Epithelial cell of proximal tubule (primary cell): ENCODE results near the gene PPP1CA. TPM values are rescaled to one million over a fixed set of nuclear protein-coding genes. Genes with fewer than 3 reads are reported as not detected.

Experiments used
- DNase-seq: peaks from one replicate; pipeline ENCODE4 v3.0.0-alpha.2; 2011; ENCODE audit warnings: low read depth
- H3K4me3 ChIP-seq: 2 replicates; pipeline ENCODE4 v1.5.1; 2011; ENCODE audit warnings: low read depth, mild to moderate bottlenecking, low read length
- CTCF ChIP-seq: conservative IDR thresholded peaks from 2 replicates; pipeline ENCODE4 v1.5.1; 2012; ENCODE audit warnings: low read depth, mild to moderate bottlenecking, low read length
- total RNA-seq: library from RNA; depleted of rRNA; stranded (reverse); fragments of >200 nt; gene quantifications from 2 replicates; pipeline ENCODE4 v1.2.3, GENCODE V29; 2015

Gene PPP1CA
- total RNA-seq, 1 donor from 2014 or later, result 359 TPM

GRCh38 chr11:67413266-67413849 lies 11.7 kb upstream of the PPP1CA start:
- no peak for DNase-seq
- no peak for TF ChIP-seq CTCF
- H3K4me3 ChIP-seq, result no peak overlapping the region

GRCh38 chr11:67412495-67413179 lies 11.0 kb upstream of the PPP1CA start:
- DNase-seq, result no peak
- TF ChIP-seq CTCF, result no peak
- H3K4me3 ChIP-seq, result no peak overlapping the region

DNA sequence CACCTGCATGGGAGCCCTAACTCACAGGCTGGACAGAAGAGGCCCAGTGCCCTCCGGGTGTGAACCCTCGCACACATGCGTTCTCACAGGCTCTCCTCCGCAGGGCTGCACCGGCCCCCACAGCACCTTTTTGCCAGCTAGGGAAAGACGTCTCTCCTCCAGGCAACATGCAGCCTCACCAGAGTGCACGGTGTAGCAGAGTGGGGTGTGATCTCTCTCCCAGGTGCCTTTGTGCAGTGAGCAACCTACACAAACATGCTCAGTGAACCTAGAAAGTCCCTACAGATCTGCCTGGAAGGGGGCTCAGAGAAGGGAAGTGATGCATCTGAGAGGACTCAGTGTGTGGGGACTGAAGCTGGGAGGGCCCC lies 10.1 kb upstream of the PPP1CA start:
- no peak for TF ChIP-seq CTCF
- no peak for DNase-seq
- no peak overlapping the region for H3K4me3 ChIP-seq

- TF ChIP-seq CTCF, result no peak
- DNase-seq, result no peak
- H3K4me3 ChIP-seq, result no peak overlapping the region
These were observed 9.5 kb upstream of the PPP1CA start for GRCh38 chr11:67410984-67411784.

GRCh38 chr11:67410369-67410831 lies 8.7 kb upstream of the PPP1CA start:
- H3K4me3 ChIP-seq, result no peak overlapping the region
- no peak for DNase-seq
- TF ChIP-seq CTCF, result no peak

DNA sequence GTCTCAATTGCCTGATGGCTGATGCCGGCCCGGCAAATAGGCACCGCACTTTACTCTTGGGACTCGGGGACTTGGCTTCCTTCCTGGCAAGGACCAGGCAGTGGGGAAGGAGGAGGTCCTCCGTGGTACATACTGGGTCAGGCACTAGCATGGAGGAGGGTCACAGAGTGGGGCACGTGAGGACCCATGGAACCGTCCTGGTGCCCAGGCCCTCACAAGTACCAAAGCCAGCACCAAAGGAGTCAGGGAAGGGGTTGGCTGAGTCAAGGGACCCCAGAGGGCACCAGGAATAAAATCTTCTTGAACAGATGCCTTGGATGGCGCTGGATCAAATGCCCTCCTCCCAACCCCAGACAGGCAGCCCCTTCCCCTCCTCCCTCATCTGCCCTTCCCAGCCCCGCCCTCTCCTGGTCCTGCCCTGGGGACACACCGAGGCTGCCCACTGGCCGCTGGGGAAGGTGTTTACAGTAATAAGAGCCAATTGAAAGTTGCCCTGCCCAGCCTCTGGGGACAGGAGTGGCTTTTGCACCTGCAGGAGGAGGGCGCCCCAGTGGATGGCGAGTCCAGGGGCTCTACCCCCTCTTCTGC lies 8.2 kb upstream of the PPP1CA start:
- no peak for TF ChIP-seq CTCF
- no peak overlapping the region for H3K4me3 ChIP-seq
- no peak for DNase-seq
